ENCODE measurements around the gene ZNF20. TPM values are rescaled to one million over a fixed set of nuclear protein-coding genes. Genes with fewer than 3 reads are reported as not detected.

Gene ZNF20
- 8.0 TPM for polyA plus RNA-seq (2013, experiment 1 of 2)
- polyA plus RNA-seq (2013, experiment 2 of 2), result 7.8 TPM

DNA sequence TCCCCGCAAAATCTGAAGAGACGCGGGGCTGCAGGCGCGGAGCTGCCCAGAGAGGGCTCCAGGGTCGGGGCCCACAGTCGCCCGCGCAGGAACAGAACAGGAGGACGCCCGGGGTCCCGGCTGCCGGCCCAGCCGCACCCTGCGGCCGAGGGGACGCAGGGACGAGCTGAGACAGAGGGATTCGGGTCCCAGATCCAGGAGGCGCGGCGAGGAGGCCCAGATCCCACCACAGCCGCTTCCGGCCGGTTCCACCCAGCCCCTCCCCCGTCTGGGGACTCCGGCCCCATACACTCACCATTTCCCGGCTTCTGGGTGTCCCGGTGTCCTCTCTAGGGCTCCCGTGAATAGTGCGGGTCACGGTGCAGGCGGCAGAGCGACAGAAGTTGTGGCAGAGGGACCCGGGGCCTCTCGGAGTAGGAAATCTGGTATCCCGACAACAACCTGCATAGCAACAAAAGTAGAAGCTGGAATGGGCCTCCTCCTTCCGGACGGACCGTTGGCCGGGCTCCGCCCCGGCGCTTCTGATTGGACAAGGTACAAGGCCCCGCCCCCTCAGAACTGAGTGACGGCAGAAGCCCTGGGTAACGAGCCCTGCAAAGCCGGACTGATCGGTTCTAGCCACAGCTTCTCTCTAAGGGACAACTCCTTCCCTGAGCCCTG, at the start of gene ZNF20:
Gene ZNF20 (minus strand): TSS at position 466 of the 660 bp plus-strand sequence. CDS start 168 bp downstream, at position 298.
- Histone ChIP-seq H2BK120ac (ENCODE audit: low read depth, low read length) (no peak within 1 kb of the TSS), H3K79me1 (ENCODE audit: low read depth, low read length) (no peaks in the 10 kb centered on the region), H2BK5ac (ENCODE audit: low read length) (peak within 1 kb of the TSS; percentile 21), H4K91ac (ENCODE audit: low read depth, low read length, poor library complexity) (no peak within 1 kb of the TSS), H3K27ac (replicated peaks; ENCODE audit: low read length) (peak within 1 kb of the TSS; percentile 83), H3K14ac (ENCODE audit: low read length) (no peak within 1 kb of the TSS), H3K23ac (ENCODE audit: low read depth, low read length, poor library complexity) (peak within 1 kb of the TSS; percentile 52), H3K4me2 (ENCODE audit: insufficient read depth, low read length, poor library complexity, severe bottlenecking) (peak within 1 kb of the TSS; percentile 50), H3K18ac (ENCODE audit: low read length) (peak within 1 kb of the TSS; percentile 96), H3K4me1 (ENCODE audit: control insufficient read depth in 2 of 2, insufficient read depth in 1 of 2, low read depth in 1 of 2, low read length in 2 of 2) (peaks cover 7 to 8% of the 10 kb centered on the region in 2 donors), H3K9ac (ENCODE audit: low read depth, low read length, poor library complexity) (peak within 1 kb of the TSS; percentile 87), H3K36me3 (replicated peaks in 1 of 2; ENCODE audit: control insufficient read depth in 2 of 2, insufficient read depth in 2 of 2, low read length in 2 of 2) (peaks cover 30 to 80% of the 10 kb centered on the region in 2 donors), H2AFZ (ENCODE audit: low read length) (peak within 1 kb of the TSS; percentile 90), H2BK15ac (ENCODE audit: low read length) (no peak within 1 kb of the TSS), H3K4me3 (ENCODE audit: low read length in 2 of 2) (peak within 1 kb of the TSS; percentile 87), H3K4ac (ENCODE audit: low read length) (peak within 1 kb of the TSS; percentile 58), H2AK5ac (ENCODE audit: low read depth, low read length) (peak within 1 kb of the TSS; percentile 58), H4K8ac (ENCODE audit: low read depth, low read length) (no peak within 1 kb of the TSS), H3K27me3 (ENCODE audit: control insufficient read depth in 3 of 3, insufficient read depth in 3 of 3, low read depth in 1 of 3, low read length in 3 of 3) (no peaks in the 10 kb centered on the region), H2BK12ac (ENCODE audit: low read length) (no peak within 1 kb of the TSS), H3K9me3 (replicated peaks in 1 of 2; ENCODE audit: control insufficient read depth in 2 of 2, insufficient read depth in 1 of 2, low read depth in 1 of 2, low read length in 2 of 2) (peaks cover 26 to 65% of the 10 kb centered on the region in 2 donors)
- peak; percentile 91 for DNase-seq (ENCODE audit: low spot score)
- no CpG with 5 or more reads among the region's 49 CpGs for WGBS, 2 donors (ENCODE audit: extremely low coverage in 2 of 2, insufficient read length in 2 of 2, insufficient replicate concordance in 1 of 2)

DNA sequence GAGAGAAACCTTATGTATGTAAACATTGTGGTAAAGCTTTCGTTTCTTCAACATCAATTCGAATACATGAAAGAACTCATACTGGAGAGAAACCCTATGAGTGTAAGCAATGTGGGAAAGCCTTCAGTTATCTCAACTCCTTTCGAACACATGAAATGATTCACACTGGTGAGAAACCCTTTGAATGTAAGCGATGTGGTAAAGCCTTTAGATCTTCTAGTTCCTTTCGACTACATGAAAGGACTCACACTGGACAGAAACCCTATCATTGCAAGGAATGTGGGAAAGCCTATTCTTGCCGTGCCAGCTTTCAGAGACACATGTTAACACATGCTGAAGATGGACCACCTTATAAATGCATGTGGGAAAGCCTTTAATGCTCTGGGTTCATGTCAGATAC, 47.5 kb upstream of the ZNF20 start:
- Histone ChIP-seq H2AK5ac (ENCODE audit: low read depth, low read length) (no peak overlapping the region), H3K14ac (ENCODE audit: low read length) (no peak overlapping the region), H3K27me3 (ENCODE audit: control insufficient read depth in 3 of 3, insufficient read depth in 3 of 3, low read depth in 1 of 3, low read length in 3 of 3) (no peaks in the 10 kb centered on the region), H3K9ac (ENCODE audit: low read depth, low read length, poor library complexity) (no peak overlapping the region), H3K4me3 (ENCODE audit: low read length in 2 of 2) (no peak overlapping the region), H2AFZ (ENCODE audit: low read length) (no peak overlapping the region), H3K18ac (ENCODE audit: low read length) (no peak overlapping the region), H2BK5ac (ENCODE audit: low read length) (no peak overlapping the region), H3K36me3 (replicated peaks in 1 of 2; ENCODE audit: control insufficient read depth in 2 of 2, insufficient read depth in 2 of 2, low read length in 2 of 2) (peaks cover 32 to 83% of the 10 kb centered on the region in 2 donors), H4K91ac (ENCODE audit: low read depth, low read length, poor library complexity) (no peak overlapping the region), H3K4ac (ENCODE audit: low read length) (no peak overlapping the region), H3K4me2 (ENCODE audit: insufficient read depth, low read length, poor library complexity, severe bottlenecking) (no peak overlapping the region), H2BK12ac (ENCODE audit: low read length) (no peak overlapping the region), H3K23ac (ENCODE audit: low read depth, low read length, poor library complexity) (no peak overlapping the region), H2BK15ac (ENCODE audit: low read length) (no peak overlapping the region), H3K79me1 (ENCODE audit: low read depth, low read length) (peaks cover 3% of the 10 kb centered on the region), H2BK120ac (ENCODE audit: low read depth, low read length) (no peak overlapping the region), H3K9me3 (replicated peaks in 1 of 2; ENCODE audit: control insufficient read depth in 2 of 2, insufficient read depth in 1 of 2, low read depth in 1 of 2, low read length in 2 of 2) (peaks cover 42 to 95% of the 10 kb centered on the region in 2 donors), H4K8ac (ENCODE audit: low read depth, low read length) (no peak overlapping the region), H3K4me1 (ENCODE audit: control insufficient read depth in 2 of 2, insufficient read depth in 1 of 2, low read depth in 1 of 2, low read length in 2 of 2) (no peaks in the 10 kb centered on the region), H3K27ac (replicated peaks; ENCODE audit: low read length) (no peak overlapping the region)
- no CpG with 5 or more reads among the region's 6 CpGs for WGBS, 2 donors (ENCODE audit: extremely low coverage in 2 of 2, insufficient read length in 2 of 2, insufficient replicate concordance in 1 of 2)
- no peak for DNase-seq (ENCODE audit: low spot score)

GRCh38 chr19:12180377-12180776, 40.2 kb upstream of the ZNF20 start:
- no peaks in the 10 kb centered on the region for H3K27me3 ChIP-seq (ENCODE audit: control insufficient read depth in 3 of 3, insufficient read depth in 3 of 3, low read depth in 1 of 3, low read length in 3 of 3)
- no peak overlapping the region for H3K23ac ChIP-seq (ENCODE audit: low read depth, low read length, poor library complexity)
- H3K4me2 ChIP-seq (ENCODE audit: insufficient read depth, low read length, poor library complexity, severe bottlenecking), result no peak overlapping the region
- H2BK5ac ChIP-seq (ENCODE audit: low read length), result no peak overlapping the region
- no peaks in the 10 kb centered on the region for H3K4me1 ChIP-seq (ENCODE audit: control insufficient read depth in 2 of 2, insufficient read depth in 1 of 2, low read depth in 1 of 2, low read length in 2 of 2)
- H2BK120ac ChIP-seq (ENCODE audit: low read depth, low read length), result no peak overlapping the region
- no peak overlapping the region for H2AK5ac ChIP-seq (ENCODE audit: low read depth, low read length)
- H3K27ac ChIP-seq (replicated peaks; ENCODE audit: low read length), result no peak overlapping the region
- H3K79me1 ChIP-seq (ENCODE audit: low read depth, low read length), result peaks cover 7% of the 10 kb centered on the region
- H2BK12ac ChIP-seq (ENCODE audit: low read length), result no peak overlapping the region
- H3K9ac ChIP-seq (ENCODE audit: low read depth, low read length, poor library complexity), result no peak overlapping the region
- H3K14ac ChIP-seq (ENCODE audit: low read length), result no peak overlapping the region
- no peak overlapping the region for H4K8ac ChIP-seq (ENCODE audit: low read depth, low read length)
- H2BK15ac ChIP-seq (ENCODE audit: low read length), result no peak overlapping the region
- no CpG with 5 or more reads among the region's 3 CpGs for WGBS, 2 donors (ENCODE audit: extremely low coverage in 2 of 2, insufficient read length in 2 of 2, insufficient replicate concordance in 1 of 2)
- H3K36me3 ChIP-seq (replicated peaks in 1 of 2; ENCODE audit: control insufficient read depth in 2 of 2, insufficient read depth in 2 of 2, low read length in 2 of 2), result peaks cover 6 to 31% of the 10 kb centered on the region in 2 donors
- no peak overlapping the region for H3K18ac ChIP-seq (ENCODE audit: low read length)
- H2AFZ ChIP-seq (ENCODE audit: low read length), result no peak overlapping the region
- no peak overlapping the region for H3K4ac ChIP-seq (ENCODE audit: low read length)
- no peak overlapping the region for H3K4me3 ChIP-seq (ENCODE audit: low read length in 2 of 2)
- DNase-seq (ENCODE audit: low spot score), result no peak
- no peak overlapping the region for H4K91ac ChIP-seq (ENCODE audit: low read depth, low read length, poor library complexity)
- H3K9me3 ChIP-seq (replicated peaks in 1 of 2; ENCODE audit: control insufficient read depth in 2 of 2, insufficient read depth in 1 of 2, low read depth in 1 of 2, low read length in 2 of 2), result peaks cover 25 to 79% of the 10 kb centered on the region in 2 donors

DNA sequence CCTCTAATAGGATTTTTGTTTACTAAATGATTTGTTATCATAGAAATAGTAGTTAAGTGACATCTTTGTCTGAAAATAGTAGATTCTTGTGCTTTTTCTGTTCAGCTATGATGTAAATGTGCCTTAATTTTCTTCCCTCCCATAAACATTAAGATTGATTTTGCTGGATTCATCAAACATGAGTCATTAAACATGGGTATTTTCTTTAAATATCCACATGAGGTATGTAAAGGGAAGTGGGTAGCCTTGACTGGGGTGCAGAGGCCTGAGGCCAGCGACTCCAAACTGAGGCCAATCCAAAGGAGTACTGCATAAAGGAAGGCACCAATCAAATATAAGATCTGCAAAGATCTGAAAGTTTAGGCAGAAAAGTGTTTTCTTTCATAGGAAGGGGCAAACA, 26.5 kb upstream of the ZNF20 start:
- H3K79me1 ChIP-seq (ENCODE audit: low read depth, low read length), result peaks cover 8% of the 10 kb centered on the region
- H3K4me3 ChIP-seq (ENCODE audit: low read length in 2 of 2), result no peak overlapping the region
- peaks cover 0 to 46% of the 10 kb centered on the region in 2 donors for H3K36me3 ChIP-seq (replicated peaks in 1 of 2; ENCODE audit: control insufficient read depth in 2 of 2, insufficient read depth in 2 of 2, low read length in 2 of 2)
- H3K23ac ChIP-seq (ENCODE audit: low read depth, low read length, poor library complexity), result no peak overlapping the region
- H4K91ac ChIP-seq (ENCODE audit: low read depth, low read length, poor library complexity), result no peak overlapping the region
- peaks cover 0 to 8% of the 10 kb centered on the region in 2 donors for H3K4me1 ChIP-seq (ENCODE audit: control insufficient read depth in 2 of 2, insufficient read depth in 1 of 2, low read depth in 1 of 2, low read length in 2 of 2)
- no peak overlapping the region for H2BK120ac ChIP-seq (ENCODE audit: low read depth, low read length)
- H4K8ac ChIP-seq (ENCODE audit: low read depth, low read length), result no peak overlapping the region
- no peak overlapping the region for H3K27ac ChIP-seq (replicated peaks; ENCODE audit: low read length)
- H3K9me3 ChIP-seq (replicated peaks in 1 of 2; ENCODE audit: control insufficient read depth in 2 of 2, insufficient read depth in 1 of 2, low read depth in 1 of 2, low read length in 2 of 2), result peaks cover 0 to 33% of the 10 kb centered on the region in 2 donors
- H3K4ac ChIP-seq (ENCODE audit: low read length), result no peak overlapping the region
- no peak overlapping the region for H2BK5ac ChIP-seq (ENCODE audit: low read length)
- H2AFZ ChIP-seq (ENCODE audit: low read length), result no peak overlapping the region
- DNase-seq (ENCODE audit: low spot score), result no peak
- H3K14ac ChIP-seq (ENCODE audit: low read length), result no peak overlapping the region
- no peak overlapping the region for H2BK15ac ChIP-seq (ENCODE audit: low read length)
- H3K18ac ChIP-seq (ENCODE audit: low read length), result no peak overlapping the region
- no peak overlapping the region for H3K4me2 ChIP-seq (ENCODE audit: insufficient read depth, low read length, poor library complexity, severe bottlenecking)
- no CpG with 5 or more reads among the region's 1 CpG for WGBS, 2 donors (ENCODE audit: extremely low coverage in 2 of 2, insufficient read length in 2 of 2, insufficient replicate concordance in 1 of 2)
- no peaks in the 10 kb centered on the region for H3K27me3 ChIP-seq (ENCODE audit: control insufficient read depth in 3 of 3, insufficient read depth in 3 of 3, low read depth in 1 of 3, low read length in 3 of 3)
- no peak overlapping the region for H2AK5ac ChIP-seq (ENCODE audit: low read depth, low read length)
- H3K9ac ChIP-seq (ENCODE audit: low read depth, low read length, poor library complexity), result no peak overlapping the region
- H2BK12ac ChIP-seq (ENCODE audit: low read length), result no peak overlapping the region

Data from neuronal stem cell (in vitro differentiated cells).